ENCODE results near the gene TMSB4X.
"Not testable (repeated sequence)": the region's sequence is repeated elsewhere in the genome, so short reads cannot be mapped to it uniquely, and the experiment has no call there.

Gene TMSB4X

DNA sequence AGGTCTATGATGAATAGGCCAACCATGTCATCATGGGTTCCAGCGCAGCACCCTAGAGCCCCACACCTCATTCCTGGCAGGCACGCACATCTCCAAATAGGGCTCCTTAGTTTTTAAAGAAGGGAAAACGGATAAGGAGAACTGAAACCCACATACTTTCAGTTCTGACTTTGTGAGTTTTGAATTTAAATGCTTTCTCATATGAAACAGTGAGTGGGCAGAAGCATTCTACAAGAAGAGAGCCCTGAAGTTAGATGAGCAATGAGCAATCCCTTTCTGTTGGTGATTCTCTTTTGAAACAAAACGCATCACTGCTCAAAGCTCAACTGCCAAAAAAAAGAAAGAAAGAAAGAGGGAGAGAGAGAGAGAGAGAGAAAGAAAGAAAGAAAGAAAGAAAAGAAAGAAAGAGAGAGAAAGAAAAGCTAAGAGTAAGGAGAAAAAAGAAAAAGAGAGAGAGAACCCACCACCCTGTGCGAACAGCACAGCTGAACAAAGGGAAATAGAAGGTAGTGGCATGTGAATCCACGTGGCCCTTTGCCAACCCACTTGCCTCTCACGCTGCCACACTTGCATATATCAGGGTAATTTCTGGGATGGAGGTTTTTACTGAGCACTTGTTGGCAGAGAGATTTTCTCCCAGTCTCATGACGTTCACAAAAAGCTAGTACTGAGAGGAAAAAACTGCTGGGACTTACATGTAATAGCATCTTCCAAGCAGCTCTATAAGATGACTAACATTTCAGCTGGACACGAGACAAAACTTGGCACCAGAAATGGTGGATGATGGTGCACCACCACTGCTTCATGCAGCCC is 31.0 kb downstream of the TMSB4X start:
- peak overlapping the region; percentile 55; the same call in 1 of the 2 replicates for H3K4me3 ChIP-seq (ENCODE audit: low read length)
- no peak for TF ChIP-seq ZNF274 (IDR thresholded peaks at IDR 0.05; ENCODE audit: low read depth, low read length)

DNA sequence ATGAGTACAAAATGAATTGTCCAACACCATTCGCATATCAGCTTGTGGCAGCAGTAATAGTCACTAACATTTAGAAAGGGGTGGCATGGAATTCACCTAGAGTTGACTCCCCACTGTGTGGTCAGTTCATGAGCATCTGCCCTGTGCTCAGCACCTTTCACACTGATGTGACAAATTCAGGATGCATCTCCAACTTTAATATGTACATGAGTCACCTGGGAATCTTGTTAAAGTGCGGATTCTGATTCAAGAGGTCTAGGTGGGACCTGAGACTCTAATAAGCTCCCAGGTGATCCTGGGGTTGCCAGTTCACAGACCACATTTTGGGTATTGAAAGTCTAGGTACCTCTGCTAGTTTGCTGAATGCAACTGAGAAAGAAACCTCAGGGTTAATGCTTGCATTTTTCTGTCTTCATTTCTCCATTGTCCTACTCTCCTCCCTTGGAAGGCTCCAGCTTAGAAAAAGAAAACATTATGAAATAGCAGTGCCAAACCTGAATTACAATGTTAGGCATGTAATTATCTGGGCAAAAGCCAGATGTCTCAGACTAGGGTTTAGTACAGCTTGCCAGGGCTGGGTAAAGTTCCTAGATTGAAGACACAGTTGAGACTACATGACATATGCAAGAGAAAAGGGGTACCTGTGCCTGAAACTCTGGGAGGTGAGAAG is 32.7 kb downstream of the TMSB4X start:
- peak overlapping the region; percentile 4; the same call in 1 of the 2 replicates for H3K4me3 ChIP-seq (ENCODE audit: low read length)
- TF ChIP-seq ZNF274 (IDR thresholded peaks at IDR 0.05; ENCODE audit: low read depth, low read length): no peak

DNA sequence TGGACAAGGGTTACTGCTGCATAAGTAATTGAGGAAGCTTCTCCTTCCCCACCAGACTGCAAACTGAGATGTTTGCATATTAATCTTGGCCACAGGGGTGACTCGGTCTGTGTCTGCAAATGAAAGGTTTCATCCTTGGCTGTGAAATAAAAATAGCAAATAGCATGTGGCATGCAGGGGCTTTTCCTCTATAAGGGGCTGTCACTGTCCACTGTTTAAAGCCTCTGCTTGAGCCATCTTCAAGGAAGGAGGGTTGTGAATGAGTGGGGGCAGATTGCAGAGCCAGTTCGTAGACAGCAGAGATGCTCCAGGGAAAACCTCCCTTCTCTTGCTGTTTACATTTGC is 33.3 kb downstream of the TMSB4X start:
- H3K4me3 ChIP-seq (ENCODE audit: low read length): no peak overlapping the region; the same call in 1 of the 2 replicates

DNA sequence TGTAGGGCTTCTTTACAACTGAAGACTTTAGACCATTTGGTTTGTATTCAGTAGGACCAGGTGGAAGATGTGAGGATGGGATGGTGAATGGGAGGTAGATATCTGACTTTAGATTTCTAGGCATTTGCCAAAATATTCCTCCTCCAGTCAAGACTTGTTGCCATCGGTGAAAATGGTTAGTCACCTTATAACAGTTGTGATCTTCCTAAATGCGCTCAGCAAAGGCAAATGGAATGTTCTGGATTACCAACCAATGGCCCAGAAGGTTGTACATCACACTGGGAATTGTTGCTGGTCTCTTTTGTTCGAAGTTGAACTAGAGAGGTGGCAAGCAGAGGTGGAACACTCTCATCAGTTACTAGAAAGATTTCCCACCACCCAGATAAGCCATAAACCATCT is 33.9 kb downstream of the TMSB4X start:
- no peak for TF ChIP-seq ZNF274 (IDR thresholded peaks at IDR 0.05; ENCODE audit: low read depth, low read length)
- H3K4me3 ChIP-seq (ENCODE audit: low read length): no peak overlapping the region; the same call in 1 of the 2 replicates

More for the DNA sequence above, 33.3 kb downstream of the TMSB4X start:
- TF ChIP-seq ZNF274 (IDR thresholded peaks at IDR 0.05; ENCODE audit: low read depth, low read length): no peak

DNA sequence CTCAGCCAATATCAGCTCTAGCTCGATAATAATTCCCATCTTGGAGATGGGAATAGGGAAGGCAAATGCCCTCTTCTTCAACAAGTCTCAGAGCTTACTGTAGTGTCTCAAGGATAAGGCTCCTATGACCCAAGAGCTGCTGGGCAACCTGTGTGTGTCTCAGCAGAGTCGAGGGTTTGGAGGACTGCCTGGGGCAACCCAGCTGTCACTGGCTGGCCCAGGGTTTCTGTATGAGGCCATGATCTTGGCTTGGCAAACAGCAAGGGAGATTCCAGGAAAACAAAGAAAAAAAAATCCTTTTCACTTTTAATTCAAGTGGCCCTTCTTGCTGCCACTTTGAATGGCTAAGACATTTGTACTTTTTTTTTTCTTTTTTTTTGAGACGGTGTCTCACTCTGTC is 34.4 kb downstream of the TMSB4X start:
- TF ChIP-seq ZNF274 (IDR thresholded peaks at IDR 0.05; ENCODE audit: low read depth, low read length): no peak
- H3K4me3 ChIP-seq (ENCODE audit: low read length): no peak overlapping the region

DNA sequence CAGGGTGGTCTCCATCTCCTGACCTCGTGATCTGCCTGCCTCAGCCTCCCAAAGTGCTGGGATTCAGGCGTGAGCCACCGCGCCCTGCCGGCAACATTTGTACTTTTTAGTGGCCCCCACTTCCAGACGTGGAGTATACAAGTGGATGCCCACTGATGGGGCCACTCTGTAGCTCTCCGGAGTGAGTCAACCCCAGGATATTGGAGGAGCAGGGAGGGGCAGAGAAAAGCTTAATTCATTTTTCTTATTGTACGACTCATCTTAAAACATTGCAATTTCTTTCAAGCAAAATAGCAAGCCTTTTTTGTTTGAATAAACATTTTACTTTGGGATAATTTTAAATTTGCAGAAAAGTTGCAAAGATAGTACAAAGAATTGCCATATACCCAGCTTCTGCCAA is 34.9 kb downstream of the TMSB4X start:
- no peak for TF ChIP-seq ZNF274 (IDR thresholded peaks at IDR 0.05; ENCODE audit: low read depth, low read length)
- H3K4me3 ChIP-seq (ENCODE audit: low read length): no peak overlapping the region

DNA sequence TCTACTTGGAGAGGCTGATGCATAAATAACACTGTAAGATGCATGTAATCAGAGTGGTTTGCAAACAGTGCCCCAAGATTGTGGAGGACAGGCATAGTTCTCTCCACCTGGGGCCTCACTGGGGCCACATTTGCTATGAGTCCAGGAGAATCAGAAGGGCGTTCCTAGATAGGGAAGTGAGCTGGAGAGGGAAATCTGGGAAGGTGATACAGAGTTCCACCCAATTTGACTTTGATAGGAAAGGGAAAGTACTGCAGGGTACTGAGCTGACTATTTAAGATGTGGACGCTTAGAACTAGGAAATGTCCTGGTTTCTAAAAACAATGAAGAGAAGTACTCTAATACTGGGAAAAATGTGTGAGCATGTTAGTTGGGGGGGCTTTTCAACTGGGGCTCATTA is 35.6 kb downstream of the TMSB4X start:
- no peak for TF ChIP-seq ZNF274 (IDR thresholded peaks at IDR 0.05; ENCODE audit: low read depth, low read length)
- H3K4me3 ChIP-seq (ENCODE audit: low read length): no peak overlapping the region

DNA sequence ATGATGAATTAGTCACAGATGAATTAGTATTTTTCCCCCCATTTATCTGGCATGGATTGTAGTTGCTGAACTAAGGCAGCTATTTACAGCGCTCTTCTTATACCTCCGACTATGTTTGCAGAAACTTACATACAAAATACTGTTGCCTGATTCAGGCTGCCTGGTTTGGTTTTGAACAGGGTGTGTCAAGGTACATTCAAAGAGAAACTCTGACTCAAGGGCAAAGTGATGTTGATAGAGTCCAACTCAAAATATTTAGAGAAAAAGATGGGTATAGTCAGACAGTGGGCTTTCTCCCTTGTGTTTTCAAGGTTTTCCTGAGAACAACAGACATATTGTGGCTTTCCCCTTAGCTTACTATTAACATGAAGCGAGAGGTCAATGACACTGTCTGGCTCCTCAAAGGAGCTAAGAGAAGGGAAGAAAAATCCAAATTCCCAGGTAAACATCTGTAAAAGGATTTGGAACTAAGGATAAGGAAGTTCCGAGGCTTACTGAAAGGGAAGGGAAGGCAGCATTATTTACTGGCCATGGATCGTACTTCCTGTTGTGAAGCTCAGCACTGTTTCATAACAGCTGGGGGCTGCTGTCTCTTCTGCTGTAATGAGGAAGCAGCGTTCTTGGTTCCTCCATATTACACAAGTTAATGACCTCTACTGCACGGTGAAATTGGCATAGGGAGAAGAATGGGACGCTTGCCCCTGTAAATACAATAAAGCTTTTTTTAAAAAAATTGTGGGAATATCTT is 38.6 kb downstream of the TMSB4X start:
- TF ChIP-seq ZNF274 (IDR thresholded peaks at IDR 0.05; ENCODE audit: low read depth, low read length): no peak
- peak overlapping the region; percentile 24; the same call in 1 of the 2 replicates for H3K4me3 ChIP-seq (ENCODE audit: low read length)

DNA sequence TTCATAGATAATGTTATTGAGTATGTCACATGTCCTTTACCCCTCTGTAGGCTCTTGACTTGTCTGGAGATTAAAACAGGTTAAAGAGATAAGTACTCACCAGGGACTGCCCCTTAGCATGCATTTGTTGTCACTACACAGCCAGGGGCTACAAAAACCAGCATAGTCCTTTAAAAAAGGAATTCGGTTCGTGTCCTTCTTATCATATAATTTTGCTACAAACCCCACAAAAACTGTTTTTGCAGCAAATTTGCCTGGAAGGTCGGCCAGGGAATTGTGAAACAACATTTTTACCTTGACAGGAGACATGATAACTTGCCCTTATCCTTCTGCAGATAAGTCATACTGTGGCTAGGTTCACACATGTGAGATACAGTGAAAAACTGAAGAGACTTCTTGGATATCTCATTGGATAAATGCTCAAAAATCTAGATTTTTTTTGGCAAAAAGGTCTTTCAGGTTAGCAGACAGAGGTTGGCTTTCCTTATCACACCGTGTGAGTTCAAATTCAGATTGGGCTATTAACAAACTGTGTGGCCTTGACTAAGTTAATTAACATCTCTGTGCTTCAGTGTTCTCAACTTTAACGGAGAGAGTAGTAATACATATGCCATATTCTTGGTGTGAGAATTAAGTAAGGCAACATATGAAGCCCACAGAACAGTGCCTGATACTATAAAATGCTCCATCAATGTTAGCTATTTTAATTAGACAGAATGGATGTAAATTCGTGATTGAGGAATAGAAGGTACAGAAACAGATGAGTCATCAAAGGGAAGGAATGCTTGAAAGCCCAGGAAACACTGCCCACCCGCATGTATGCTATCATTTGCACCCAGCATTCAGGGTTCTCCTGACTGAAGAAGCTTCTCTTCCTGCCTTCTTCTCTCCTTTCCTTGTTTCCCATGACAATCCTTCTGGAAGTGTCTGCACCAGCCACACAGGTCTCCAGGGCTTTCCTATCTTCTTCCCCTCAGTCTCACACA is 39.5 kb downstream of the TMSB4X start:
- H3K4me3 ChIP-seq (ENCODE audit: low read length): no peak overlapping the region
- TF ChIP-seq ZNF274 (IDR thresholded peaks at IDR 0.05; ENCODE audit: low read depth, low read length): no peak

DNA sequence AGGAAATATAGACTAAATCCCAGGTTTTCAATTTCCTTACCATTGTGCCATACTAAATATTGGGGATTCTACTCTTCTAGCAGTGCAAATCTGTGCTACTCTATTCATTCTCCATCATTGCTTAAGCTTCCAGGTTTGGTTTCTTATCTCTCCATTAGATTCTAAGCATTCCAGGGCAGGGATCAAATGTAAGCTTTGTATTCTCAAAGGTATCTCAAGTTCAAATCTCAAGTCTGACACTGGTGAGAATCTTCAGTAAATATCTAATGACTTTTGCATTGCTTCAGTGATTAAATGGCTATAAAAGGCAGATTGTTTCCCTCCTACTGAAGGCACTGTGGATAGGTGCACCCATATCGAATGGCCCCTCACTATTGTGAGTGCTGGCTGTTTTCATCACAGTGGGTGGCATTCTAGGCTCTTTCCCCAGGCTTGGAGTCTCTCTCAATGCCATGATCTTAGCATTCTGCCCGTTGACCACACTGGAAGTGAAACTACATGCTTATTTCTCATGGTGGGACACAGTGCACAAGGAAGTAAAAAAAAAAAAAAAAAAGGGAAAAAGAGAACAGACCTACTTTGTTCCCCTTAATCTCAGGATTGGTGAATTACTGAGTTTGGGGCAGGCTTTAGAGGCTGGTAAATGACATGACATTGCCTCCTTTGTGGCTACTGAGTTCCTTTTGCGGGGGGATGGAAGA is 40.8 kb downstream of the TMSB4X start:
- no peak overlapping the region for H3K4me3 ChIP-seq (ENCODE audit: low read length)
- no peak for TF ChIP-seq ZNF274 (IDR thresholded peaks at IDR 0.05; ENCODE audit: low read depth, low read length)

DNA sequence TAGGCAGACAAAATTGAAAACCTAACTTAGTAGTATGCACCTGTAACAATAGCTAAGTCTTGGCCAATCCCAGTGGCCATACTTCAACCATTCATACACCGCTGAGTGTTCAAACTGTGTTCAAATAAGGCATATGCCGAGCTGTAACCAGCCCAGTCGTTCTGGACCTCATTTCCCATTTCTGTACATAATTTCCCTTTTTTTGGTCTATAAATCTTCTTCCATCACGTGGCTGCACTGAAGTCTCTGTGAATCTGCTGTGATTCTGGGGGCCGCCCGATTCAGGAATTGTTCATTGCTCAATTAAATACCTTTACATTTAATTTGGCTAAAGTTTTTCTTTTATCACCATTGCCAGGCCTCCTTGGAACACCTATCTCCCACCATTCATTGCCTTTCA is 41.8 kb downstream of the TMSB4X start:
- H3K4me3 ChIP-seq (ENCODE audit: low read length): not testable (repeated sequence)

DNA sequence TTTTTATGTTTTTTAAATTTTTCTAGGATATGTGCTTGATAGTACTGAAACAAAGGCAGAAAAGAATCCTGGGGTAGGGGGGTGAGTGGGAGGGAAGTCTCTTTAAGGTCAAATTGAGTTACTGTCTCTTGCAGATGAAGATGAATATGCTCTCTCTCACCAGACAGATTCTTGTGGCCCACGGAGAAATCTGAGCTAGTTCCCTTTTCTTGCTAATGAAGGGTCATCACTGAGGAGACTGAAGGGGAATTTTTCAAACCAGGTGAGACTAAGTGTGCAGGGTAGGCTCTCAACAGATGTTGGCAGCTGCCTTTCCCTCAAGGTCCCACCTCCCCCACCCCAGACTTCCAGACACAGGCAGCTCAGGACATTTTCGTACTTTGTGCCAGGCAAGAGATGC is 48.0 kb downstream of the TMSB4X start:
- no peak for TF ChIP-seq ZNF274 (IDR thresholded peaks at IDR 0.05; ENCODE audit: low read depth, low read length)
- no peak overlapping the region for H3K4me3 ChIP-seq (ENCODE audit: low read length)

DNA sequence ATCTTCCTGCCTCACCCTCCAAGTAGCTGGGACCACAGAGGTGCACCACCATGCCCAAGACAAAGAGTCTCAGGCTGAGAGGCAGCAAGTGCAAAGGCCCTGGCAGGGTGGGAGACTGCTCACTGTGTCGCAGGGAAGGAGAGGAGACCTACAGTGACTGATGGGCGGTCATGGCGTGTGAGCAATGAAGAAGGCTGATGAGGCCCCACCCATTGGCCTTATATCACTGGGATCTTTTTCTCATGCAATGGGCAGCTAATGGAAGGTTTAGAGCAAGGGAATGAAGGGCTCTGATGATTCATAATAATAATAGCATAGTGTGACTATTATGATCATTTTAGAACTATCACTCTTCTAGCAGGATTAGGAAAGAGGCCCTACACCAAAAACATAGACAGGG is 48.7 kb downstream of the TMSB4X start:
- H3K4me3 ChIP-seq (ENCODE audit: low read length): no peak overlapping the region
- TF ChIP-seq ZNF274 (IDR thresholded peaks at IDR 0.05; ENCODE audit: low read depth, low read length): no peak

Data from GM08714 (cell line).